ENCODE data around the gene PLEKHF1.
"Not testable (repeated sequence)": the region's sequence is repeated elsewhere in the genome, so short reads cannot be mapped to it uniquely, and the experiment has no call there.

Gene PLEKHF1, protein sequence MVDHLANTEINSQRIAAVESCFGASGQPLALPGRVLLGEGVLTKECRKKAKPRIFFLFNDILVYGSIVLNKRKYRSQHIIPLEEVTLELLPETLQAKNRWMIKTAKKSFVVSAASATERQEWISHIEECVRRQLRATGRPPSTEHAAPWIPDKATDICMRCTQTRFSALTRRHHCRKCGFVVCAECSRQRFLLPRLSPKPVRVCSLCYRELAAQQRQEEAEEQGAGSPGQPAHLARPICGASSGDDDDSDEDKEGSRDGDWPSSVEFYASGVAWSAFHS

DNA sequence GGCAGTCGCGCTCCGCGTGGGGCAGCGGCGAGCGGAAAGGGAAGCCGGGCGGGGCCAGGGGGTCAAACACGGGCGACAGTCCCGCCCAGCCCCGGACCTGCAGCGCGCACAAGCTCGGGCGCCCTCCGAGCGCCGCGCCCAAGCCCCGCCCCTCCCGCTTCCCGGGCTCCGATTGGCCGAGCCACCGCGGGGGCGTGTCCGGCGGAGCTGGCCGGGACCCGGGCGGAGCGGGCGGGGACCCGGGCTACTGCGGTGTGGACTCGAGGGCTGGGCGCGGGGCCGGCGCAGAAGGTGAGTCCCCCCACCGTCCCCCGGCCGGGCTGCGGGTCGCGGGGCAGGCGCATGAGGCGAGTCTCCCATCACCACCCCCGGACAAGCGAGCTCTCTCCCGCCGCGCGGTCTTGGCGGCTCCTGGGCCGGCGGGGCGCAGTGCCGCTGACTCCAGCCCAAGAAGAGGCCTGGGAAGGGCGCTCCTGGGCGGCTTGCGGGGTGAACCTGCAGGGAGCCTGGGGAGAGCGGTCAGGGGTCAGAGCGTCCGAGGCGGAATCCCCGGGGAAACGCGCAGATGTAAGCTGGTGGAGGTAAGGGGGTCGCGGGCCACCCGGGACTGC is at the start of gene PLEKHF1:
Gene PLEKHF1 (plus strand): TSS at position 247 of the 611 bp plus-strand sequence. CDS start 8,379 bp downstream, outside the sequence.
- DNase-seq (ENCODE audit: low read depth in 2 of 2) = peak; percentile 63 to 86

DNA sequence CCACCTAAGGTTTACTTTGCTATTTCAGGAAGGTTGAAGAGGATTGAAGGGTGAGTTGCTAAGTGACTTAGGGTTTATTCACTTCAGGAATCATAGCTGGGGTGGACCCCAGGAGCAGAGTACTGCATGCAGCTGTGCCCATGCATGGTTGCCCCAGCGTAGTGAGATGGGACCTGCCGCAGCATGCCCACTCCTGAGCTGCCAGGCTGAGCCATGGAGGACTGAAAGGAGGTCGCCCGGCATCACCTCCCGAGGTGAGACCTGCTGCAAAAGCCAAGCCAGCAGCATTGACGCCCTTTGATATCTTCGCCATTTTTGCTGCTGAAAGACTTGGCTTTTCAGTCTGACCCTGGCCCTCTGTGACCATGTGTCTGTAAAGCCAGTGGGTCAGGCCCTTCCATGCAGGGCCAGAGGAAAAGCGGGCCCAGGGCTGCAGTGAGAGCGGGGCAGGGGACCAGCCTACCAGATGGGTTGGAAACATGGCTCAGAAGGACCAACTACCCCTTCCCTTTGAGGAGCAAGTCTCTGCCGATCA is 49.3 kb upstream of the PLEKHF1 start:
- no peak for DNase-seq (ENCODE audit: low read depth in 2 of 2)

DNA sequence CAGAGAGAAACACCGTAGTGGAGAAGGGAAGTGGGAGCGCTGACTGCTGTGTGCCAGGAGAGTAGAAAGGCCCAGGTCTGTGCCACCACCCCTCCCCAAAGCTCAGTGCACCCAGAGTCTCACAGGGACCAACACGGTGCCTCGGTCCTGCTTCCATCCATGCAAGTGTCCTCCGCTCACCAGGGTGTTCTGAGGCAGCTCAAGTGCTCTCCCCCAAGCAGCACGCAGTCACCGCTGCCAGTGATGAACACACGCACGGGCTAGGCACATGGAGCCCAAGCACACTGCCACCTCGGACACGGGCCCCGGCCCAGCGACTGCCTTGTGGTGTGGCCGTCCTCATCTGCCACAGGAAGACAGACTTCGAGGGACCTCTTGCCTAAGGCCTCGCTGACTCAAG is 48.7 kb upstream of the PLEKHF1 start:
- DNase-seq (ENCODE audit: low read depth in 2 of 2) = no peak

DNA sequence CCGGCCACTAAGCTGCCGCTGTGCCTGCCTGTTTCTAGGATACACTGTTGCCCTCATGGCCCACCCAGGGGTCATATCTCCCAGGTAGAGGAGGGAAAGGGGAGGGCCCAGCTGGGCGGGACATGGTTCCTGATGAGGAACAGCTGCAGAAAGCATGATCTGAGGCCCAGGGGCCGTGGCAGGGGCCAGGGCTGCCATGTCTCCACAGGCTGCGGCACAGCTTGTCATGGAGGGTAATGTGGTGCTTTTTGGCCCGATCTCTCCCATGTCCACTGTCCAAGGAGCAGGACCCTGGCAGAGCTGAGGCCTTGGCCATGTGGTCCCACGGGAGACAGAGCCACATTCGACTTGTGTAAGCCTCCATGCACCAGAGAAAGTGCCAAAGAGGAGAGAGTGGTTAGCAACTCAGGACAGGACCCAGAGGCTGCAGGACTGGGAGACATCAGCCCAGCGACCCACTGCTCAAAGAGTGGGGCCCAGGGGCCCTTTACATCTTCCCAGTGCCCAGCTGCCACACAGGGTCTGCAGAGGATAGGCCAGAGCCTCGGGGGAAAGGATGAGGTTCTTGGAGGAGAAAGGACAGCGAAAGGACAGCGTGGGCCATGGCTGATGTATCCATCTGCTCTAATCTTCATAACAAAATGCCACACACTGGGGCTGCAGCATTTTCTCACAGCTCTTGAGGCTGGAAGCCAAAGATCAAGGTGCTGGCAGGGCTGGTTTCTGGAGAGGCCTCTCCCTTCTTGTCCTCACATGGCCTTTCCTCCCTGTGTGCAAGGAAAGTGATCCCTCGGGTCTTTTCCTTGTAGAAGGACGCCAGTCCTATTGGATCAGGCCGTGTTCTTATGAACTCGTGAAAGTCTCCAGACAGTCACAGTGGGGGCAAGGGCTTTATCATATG is 47.6 kb upstream of the PLEKHF1 start:
- DNase-seq (ENCODE audit: low read depth in 2 of 2) = no peak

DNA sequence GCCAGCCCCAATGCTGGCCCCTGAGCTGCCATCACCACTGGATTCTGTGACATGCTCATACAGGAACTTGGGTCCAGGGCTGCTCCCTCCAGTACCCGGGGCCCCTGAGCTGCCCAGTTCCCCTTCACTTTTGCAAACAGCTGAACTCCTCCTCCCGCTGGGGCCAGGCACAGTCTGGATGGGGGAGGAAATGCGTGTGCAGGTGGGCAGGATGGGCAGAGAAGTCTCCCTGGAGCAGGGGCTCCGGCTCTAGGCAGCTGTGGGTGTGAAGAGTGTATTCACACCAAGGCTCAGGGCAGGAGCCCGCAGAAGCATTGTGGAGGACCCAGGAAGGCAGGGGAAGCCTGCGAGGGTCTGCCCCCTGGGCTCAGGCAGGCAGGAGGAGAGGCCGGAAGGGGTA is 46.8 kb upstream of the PLEKHF1 start:
- DNase-seq (ENCODE audit: low read depth in 2 of 2) = no peak

DNA sequence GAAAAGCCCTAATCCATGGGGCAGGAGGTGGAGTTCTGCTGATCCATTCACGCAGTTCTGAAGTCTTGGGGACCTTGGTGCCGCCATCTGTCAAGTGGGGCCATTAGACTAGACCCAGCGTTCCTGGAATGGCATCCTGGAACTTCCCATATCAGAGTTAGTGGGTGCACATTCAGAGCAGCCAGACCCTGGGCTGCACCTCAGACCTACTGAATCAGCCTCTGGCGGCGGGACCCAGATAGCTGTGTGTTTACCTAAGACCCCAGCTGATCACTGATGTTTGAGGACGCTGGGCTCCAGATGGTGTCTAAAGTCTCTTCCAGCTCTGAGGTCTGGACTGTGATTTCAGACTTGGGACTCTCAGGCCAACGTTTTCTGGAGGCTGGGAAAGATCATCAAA is 46.4 kb upstream of the PLEKHF1 start:
- DNase-seq (ENCODE audit: low read depth in 2 of 2) = no peak

DNA sequence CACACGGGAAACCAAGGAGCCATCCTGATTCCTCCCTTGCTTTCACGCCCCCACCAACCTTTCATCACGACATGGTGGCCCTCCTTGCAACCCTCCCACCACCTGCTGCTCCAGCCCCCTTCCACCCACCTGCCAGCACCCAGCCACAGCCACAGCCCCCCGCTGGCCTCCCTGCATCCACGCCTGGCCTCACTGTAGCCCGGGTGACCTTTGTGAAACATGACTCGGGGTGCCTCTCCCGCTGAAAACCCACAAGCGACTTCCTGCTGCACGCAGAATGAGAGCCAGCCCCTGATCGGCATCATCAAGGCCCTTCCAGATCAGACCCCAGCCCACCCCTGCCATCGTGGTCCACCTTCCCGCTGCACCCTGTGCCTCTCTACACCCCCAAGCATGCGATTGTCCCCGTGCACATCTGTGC is 44.3 kb upstream of the PLEKHF1 start:
- peak in 1 of 2 experiments; percentile 46 for DNase-seq (ENCODE audit: low read depth in 2 of 2)

DNA sequence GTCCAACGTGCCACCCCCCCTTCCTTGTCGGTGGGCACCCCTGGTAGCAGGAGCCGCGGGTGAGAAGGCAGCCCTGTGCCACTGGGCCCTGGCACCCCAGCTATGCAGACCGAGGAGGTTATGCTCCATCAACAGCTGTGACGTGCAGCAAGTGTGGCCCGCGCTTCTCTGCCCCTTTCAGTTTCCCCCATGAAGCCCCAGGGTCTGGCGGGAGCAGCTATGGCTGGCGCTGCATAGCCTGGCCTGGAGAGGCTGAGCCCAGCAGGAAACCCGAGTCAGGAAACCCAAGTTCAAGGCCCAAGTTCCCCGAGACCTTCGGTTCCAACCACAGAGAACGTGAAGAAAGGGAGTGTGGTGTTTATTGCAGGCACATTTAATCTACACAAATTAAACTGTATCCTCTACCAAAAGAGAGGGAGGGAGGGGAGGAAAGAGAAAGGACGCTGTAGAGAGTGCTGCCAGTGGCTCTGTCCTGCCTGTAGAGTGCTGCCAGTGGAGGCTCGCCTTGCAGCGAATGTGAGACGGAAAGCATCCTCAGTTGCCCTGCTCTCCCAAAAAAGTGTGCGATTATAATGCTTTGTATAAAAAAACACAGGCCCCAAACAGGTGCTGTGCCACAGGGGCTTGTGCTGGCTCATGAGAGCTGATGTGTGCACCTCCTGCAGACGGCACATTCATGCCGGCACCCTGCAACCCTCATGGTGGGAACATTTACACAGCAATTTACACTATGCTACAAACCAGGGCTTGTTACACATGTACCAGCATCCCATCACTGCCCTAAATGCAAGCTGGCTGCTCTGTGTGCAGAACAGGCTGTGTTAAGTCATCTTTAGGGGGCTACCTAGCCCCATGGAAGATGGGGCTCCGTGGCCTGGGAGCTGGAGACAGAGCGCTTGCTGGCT is 42.8 kb upstream of the PLEKHF1 start:
- peak in 1 of 2 experiments; percentile 30 for DNase-seq (ENCODE audit: low read depth in 2 of 2)

DNA sequence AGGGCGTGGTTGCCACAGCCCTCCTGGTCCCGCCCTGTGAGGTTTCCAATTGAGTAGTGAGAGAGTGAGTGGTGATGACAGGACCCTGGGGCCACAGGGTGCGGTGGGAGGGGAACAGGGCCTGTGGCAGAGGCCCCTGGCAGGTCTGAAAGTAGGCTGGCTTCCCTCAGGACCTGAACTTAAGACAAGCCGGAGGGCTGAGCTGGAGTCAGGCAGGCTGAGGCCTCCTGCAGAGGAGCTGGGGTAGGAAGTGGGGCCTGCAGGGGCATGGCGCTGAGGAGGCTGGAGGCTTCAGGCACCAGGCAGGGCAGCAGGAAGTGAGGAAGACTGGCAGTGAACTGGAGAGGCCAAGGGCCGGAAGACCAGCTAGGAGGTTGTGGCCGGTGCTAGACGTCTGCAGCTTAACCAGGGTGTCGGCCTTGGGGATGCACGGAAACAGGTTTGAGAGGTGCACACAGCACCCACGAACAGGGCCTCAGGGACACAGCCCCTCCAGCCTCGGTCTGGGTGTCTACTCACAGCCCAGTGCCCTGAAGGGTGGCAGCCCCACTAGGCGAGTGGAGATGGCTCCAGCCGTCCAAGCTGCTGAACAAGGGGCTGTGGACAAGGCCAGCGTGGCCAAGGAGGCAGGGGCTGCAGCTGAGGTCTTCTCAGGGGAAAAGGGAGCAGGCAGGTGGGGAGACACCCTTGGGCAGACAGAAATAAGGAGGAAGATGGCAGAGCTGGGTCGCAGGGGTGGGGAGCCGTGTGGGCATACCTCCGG is 41.4 kb upstream of the PLEKHF1 start:
- DNase-seq (ENCODE audit: low read depth in 2 of 2) = peak in 1 of 2 experiments; percentile 58

DNA sequence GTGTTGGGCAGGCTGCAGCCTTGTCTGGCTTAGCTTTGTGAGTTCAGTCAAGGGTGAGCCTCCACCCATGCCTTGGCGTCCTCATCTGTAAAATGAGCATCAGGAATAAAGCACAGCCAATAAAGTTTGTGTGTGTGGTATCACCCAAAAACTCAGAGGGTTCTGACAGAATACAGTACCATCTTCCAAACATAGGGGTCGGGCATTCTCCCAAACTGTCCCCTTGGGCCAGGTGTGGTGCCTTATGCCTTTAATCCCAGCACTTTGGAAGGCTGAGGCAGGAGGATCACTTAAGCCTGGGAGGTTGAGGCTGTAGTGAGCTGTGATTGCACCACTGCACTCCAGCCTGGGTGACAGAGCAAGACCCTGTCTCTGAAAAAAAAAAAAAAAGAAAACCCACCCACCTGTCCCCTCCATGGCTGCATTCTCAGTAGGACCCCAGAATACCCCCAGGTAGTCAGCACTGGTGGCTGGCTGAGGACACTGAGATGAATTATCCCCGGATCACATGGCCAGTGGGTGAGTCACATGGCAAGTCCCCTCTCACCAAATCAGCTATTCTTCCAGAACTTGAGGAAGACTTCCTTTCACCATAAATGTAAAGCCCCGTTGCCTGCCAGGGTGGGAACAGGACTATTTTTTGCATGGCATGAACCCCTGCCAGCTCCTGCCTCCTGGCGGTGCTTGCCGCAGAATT is 40.6 kb upstream of the PLEKHF1 start:
- DNase-seq (ENCODE audit: low read depth in 2 of 2) = no peak

DNA sequence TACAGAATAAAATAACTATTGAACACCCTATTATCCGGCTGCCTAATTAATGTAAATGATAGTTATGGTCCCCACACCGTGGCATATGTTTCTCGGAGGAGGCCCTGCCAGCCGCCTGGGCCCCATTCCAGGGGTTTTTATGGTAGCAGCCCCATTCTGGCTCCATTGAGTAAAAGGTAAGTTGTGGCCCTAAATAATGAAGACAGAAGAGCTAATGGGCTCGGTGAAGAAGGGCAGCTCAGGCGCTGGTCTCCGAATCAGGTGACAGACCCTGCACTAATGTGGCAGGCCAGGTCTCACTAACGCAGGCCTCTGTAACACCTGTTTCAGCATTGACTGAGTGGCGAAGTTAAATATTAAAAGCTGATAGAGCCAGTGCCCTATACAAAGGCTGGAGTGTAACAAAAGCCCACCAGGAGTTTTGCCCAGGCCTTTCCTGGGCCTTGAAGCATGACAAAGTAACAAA is 40.0 kb upstream of the PLEKHF1 start:
- no peak for DNase-seq (ENCODE audit: low read depth in 2 of 2)

DNA sequence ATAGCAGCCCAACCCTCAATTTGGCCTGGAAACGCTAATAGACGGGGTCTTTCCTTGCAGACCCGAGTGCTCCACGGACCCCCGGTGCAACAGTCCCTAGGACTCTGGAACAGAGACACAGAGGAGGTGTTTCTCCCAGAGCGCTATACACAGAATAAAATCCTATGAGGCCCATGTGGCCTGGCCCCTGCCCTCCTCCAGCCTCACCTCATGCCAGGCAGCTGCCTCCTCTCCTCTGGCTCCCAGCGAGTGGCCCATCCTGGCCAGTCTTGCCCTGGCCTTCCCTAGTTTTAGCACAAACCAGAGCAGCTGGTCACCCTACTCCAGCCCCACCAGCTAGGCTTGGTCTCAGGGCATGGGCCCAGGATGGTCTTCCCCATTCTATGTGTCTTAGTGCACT is 38.9 kb upstream of the PLEKHF1 start:
- no peak for DNase-seq (ENCODE audit: low read depth in 2 of 2)

DNA sequence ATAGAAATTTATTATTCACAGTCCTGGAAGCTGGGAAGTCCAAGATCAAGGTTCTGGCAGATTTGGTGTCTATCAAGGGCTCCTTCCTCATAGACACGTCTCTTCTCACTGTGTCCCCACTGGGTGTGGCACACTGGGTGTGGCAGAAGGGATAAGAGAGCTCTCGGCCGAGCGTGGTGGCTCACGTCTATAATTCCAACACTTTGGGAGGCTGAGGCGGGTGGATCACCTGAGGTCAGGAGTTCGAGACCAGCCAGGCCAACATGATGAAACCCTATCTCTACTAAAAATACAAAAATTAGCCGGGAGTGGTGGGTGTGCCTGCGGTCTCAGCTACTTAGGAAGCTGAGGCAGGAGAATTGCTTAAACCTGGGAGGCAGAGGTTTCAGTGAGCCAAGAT is 38.4 kb upstream of the PLEKHF1 start:
- not testable (repeated sequence) for DNase-seq (ENCODE audit: low read depth in 2 of 2)

DNA sequence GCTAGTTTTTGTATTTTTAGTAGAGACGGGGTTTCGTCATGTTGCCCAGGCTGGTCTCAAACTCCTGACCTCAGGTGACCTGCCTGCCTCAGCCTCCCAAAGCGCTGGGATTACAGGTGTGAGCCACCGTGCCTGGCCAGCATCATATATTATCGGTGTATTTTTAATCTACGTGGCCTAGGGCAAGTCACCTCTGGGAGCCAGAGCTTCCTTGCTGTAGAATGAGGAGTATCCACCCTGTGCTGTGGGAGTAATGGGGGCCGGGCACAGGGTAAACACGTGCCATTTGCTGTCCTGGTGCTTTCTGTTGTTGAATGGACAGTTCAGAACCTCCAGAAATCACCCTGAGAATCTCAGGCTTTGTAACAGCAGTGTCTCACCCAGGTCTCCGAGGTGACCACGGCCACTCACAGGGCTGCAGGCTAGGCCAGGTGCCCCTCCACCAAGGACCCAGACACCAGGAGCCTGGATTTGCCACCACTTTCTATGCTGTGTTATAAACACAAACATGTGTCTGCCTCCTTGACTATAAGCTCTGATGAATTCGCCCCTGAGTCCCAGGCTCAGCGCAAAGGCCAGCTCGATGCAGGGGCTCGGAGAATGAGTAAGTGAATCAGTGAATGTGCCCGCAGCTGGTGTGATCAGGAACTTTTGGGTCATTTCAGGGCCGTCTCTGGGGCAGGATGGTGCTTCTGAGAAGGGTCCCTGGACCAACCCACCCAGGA is 36.4 kb upstream of the PLEKHF1 start:
- DNase-seq (ENCODE audit: low read depth in 2 of 2) = no peak

DNA sequence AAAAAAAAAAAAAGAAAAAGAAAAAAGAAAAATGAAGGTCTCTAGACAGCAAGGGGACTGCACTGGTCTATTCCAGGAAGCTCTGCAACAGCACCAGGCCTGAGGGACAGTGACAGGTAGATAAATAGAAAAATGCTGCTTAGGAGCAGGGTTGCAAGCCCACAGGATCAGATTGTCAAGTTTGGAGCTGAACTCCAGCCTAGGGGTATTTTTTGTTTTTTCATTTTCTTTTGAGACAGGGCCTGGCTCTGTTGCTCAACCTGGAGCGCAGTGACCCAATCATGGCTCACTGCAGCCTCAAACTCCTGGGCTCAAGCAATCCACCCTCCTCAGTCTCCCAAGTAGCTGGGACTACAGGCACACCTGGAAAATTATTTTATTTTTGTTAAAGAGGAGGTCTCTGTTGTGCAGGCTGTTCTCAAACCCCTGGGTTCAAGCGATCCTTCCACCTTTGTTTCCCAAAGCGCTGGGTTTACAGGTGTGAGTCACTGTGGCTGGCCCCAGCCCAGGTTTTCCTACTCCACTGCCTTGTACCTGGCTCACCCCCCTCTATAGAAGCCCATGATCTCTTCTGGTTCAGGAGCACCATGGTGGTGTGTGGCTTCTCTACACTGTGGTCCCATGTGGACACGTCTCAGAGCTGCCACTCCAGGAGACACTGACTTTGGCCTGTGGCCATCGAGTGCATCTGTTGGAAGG is 35.3 kb upstream of the PLEKHF1 start:
- DNase-seq (ENCODE audit: low read depth in 2 of 2) = no peak

DNA sequence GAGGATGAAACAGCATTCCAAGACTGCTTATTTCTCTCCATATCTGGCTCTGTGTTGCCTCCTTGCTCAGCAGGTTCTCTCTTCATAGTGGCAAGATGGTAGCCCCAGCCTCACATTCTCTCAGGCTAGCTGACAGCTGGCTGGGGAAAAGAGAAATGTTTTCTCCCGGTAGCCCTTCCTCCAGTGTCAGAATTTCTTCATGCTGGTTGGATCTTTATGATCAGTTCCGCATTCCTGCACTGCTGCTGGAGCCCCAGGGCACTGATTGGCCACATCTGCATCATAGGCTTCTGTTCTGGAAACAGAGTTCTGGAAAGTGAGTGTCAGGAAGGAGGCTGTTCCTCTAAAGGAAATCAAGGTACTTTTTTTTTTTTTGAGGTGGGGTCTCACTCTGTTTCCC is 34.6 kb upstream of the PLEKHF1 start:
- DNase-seq (ENCODE audit: low read depth in 2 of 2) = no peak

DNA sequence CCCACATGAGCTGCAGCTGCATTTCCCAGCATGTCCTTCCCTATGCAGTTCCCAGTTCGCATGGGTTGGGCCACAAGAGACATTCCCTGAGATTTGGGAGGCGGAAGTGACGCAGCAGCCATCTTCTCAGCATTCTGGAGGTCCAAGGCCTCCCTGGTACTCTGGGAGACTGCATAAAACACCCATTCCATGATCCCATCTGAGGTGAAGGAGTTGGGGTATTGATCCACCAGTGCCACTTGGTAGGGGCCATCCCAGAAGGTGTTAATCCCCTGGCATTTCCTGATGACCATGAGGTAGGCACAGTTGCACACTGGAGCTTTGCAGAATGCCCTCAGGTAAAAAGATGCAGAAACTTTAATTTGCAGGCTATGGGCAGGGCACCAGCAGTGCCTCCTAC is 33.8 kb upstream of the PLEKHF1 start:
- DNase-seq (ENCODE audit: low read depth in 2 of 2) = no peak

DNA sequence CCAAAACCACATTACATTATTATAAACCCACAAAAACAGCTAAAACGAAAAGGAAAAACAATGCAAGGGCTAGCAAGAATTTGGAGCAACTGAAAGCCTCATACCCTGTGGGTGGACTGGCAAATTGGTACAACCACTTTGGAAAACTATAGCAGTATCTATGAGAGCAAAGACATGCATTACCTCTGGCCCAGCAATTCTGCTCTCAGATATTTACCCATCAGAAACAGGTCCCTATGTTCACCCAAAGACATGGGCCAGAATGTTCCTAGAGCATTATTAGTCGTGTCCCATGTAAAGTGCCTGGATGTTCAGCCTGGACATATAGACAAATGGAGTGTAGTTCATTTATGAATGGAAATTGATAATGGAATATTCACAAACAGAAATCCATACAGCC is 31.3 kb upstream of the PLEKHF1 start:
- DNase-seq (ENCODE audit: low read depth in 2 of 2) = no peak
